Gastrocnemius medialis (tissue), 4 donors: ENCODE data around the gene ATOH8. TPM values are rescaled to one million over a fixed set of nuclear protein-coding genes. Genes with fewer than 3 reads are reported as not detected.

Source experiments
- ATAC-seq, 2 donors: fragments of 150-250 bp; one replicate each; pipeline ENCODE4 v1.9.1; 2016
- DNase-seq, 2 donors: peaks; one replicate each; pipeline ENCODE4 v3.0.0-alpha.2; 2019
- H3K27ac ChIP-seq, 4 donors: fragments of 200-600 bp; sonication (generic); 1 replicate in 1 of 4; 2 replicates in 3 of 4; pipeline ENCODE4 v1.5.1; 2016 to 2018; ENCODE audit warnings: mild to moderate bottlenecking in 2 of 4, moderate library complexity in 1 of 4
- H3K27me3 ChIP-seq, 3 donors: fragments of 200-600 bp; sonication (generic) in 2 of 3; 1 replicate in 1 of 3; 2 replicates in 2 of 3; pipeline versions ENCODE4 v1.5.1 to v1.6.0; 2016 to 2019; ENCODE audit warnings: mild to moderate bottlenecking in 1 of 3, moderate library complexity in 1 of 3
- H3K36me3 ChIP-seq, 2 donors: fragments of 200-600 bp; sonication (generic) in 1 of 2; one replicate each; pipeline ENCODE4 v1.5.1; 2017 to 2018
- H3K4me1 ChIP-seq, 2 donors: fragments of 200-600 bp; sonication (generic) in 1 of 2; one replicate each; pipeline ENCODE4 v1.5.1; 2016 to 2017; ENCODE audit warnings: mild to moderate bottlenecking in 2 of 2
- H3K4me3 ChIP-seq, 4 donors: fragments of 200-600 bp; sonication (generic) in 3 of 4; 1 replicate in 1 of 4; 2 replicates in 3 of 4; pipeline ENCODE4 v1.5.1; 2016 to 2019; ENCODE audit warnings: mild to moderate bottlenecking in 2 of 4
- H3K9me3 ChIP-seq, 3 donors: fragments of 200-600 bp; sonication (generic) in 2 of 3; 1 replicate in 1 of 3; 2 replicates in 2 of 3; pipeline ENCODE4 v1.5.1; 2016 to 2019
- POLR2A ChIP-seq, 2 donors: fragments of 450-650 bp; IDR thresholded peaks; one replicate each; pipeline ENCODE4 v1.6.1; 2017; ENCODE audit warnings: antibody characterized with exemption in 2 of 2, mild to moderate bottlenecking in 2 of 2, moderate library complexity in 2 of 2
- in situ Hi-C, 4 donors: fragments of 200-750 bp; cut with MboI; loops; one replicate each; pipeline versions ENCODE4 v1.15.0 to v1.8.0; 2017; ENCODE audit warnings: low sequenced_read_pairs in 4 of 4
- intact Hi-C: fragments of 100-400 bp; cut with DNase I; formaldehyde crosslinking; loops from one replicate; pipeline ENCODE4 v1.15.1; 2023; ENCODE audit warnings: low total_unique reads
- total RNA-seq, 4 donors: library from RNA; depleted of rRNA; stranded (reverse); fragments of >200 nt; gene quantifications; one replicate each; pipeline versions ENCODE4 v1.1.0 to v1.2.3, GENCODE V29; 2016
- TF ChIP-seq, protein P1 (sequence below), 5 experiments: fragments of 450-650 bp in 3 of 5; fragments of 200-600 bp in 2 of 5; sonication (generic) in 2 of 5; IDR thresholded peaks in 4 of 5; conservative IDR thresholded peaks in 1 of 5; 1 replicate in 4 of 5; 2 replicates in 1 of 5; pipeline ENCODE4 v1.5.1; 2016 to 2019; ENCODE audit warnings: antibody characterized with exemption in 5 of 5, mild to moderate bottlenecking in 3 of 5, moderate library complexity in 3 of 5

The ATOH8 gene
- total RNA-seq, 4 donors from 2014 or later = 122 to 266 (median 150) TPM

DNA sequence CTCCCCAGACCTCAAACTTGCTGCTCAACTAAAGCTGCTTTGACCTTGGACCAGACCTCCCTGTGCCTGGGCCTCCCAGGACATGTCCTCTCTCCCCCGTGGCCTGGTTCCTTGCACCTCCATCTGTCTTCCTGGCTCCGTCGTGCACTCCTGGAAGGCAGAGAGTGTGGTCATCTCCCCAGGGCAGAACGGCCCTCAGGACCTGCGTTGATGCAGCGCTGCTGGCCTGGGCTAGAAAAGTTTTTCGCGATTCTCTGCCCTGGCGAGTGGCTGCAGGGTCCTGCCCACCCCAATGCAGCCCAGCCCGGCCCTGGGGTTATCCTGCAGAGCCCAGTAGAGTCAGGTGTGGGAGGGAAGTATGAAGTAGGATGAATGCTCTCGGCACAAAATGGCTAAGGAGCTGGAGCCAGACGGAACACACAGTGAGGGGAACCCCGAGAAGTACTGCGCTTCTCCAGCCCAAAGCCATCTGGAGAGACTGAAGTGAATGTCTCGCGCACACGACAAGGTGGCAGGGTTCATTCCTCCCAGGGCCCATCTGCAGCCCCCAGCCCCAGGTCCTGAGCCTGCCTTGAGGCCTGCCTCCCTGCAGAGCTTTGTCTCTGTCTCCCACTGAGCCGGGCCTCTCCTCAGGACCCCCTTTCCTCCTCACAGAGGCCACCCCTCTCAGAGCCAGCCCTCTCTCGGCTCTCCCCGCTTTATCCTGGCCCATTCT, 41.7 kb downstream of the ATOH8 start:
- no peaks in the 10 kb centered on the region for H3K36me3 ChIP-seq
- peaks cover 66 to 68% of the 10 kb centered on the region in 2 donors for H3K4me1 ChIP-seq
- intact Hi-C loops (loop anchor here (2.0 kb wide), 1 partner anchor 15 kb away; no protein-coding TSS in a partner anchor), in situ Hi-C loops (loop anchor here in 1 of 4 donors (10.0 kb wide), 1 partner anchor 51 kb away; no protein-coding TSS in a partner anchor)
- H3K27me3 ChIP-seq = no peaks in the 10 kb centered on the region
- H3K9me3 ChIP-seq = no peaks in the 10 kb centered on the region
- ATAC-seq (no peak), DNase-seq (no peak)
- no peak overlapping the region for H3K4me3 ChIP-seq
- H3K27ac ChIP-seq = peak overlapping the region; percentile 21 to 63 (median 52)
- TF ChIP-seq POLR2A (IDR thresholded peaks at IDR 0.05) = no peak
- TF ChIP-seq, protein P1, sequence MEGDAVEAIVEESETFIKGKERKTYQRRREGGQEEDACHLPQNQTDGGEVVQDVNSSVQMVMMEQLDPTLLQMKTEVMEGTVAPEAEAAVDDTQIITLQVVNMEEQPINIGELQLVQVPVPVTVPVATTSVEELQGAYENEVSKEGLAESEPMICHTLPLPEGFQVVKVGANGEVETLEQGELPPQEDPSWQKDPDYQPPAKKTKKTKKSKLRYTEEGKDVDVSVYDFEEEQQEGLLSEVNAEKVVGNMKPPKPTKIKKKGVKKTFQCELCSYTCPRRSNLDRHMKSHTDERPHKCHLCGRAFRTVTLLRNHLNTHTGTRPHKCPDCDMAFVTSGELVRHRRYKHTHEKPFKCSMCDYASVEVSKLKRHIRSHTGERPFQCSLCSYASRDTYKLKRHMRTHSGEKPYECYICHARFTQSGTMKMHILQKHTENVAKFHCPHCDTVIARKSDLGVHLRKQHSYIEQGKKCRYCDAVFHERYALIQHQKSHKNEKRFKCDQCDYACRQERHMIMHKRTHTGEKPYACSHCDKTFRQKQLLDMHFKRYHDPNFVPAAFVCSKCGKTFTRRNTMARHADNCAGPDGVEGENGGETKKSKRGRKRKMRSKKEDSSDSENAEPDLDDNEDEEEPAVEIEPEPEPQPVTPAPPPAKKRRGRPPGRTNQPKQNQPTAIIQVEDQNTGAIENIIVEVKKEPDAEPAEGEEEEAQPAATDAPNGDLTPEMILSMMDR (IDR thresholded peaks at IDR 0.05 in 4 of 5, conservative IDR thresholded peaks at IDR 0.05 in 1 of 5) = no peak

GRCh38 chr2:85796046-85796340, 42.2 kb downstream of the ATOH8 start:
- TF ChIP-seq POLR2A (IDR thresholded peaks at IDR 0.05) = no peak
- TF ChIP-seq, protein P1 (IDR thresholded peaks at IDR 0.05 in 4 of 5, conservative IDR thresholded peaks at IDR 0.05 in 1 of 5) = no peak
- H3K27me3 ChIP-seq = no peaks in the 10 kb centered on the region
- no peak for ATAC-seq
- peak overlapping the region; percentile 21 to 63 (median 52) for H3K27ac ChIP-seq
- peak overlapping the region in 1 of 4 donors; percentile 14 for H3K4me3 ChIP-seq
- in situ Hi-C loops (loop anchor here in 1 of 4 donors (10.0 kb wide), 1 partner anchor 51 kb away; no protein-coding TSS in a partner anchor), intact Hi-C loops (loop anchor here (2.0 kb wide), 1 partner anchor 15 kb away; no protein-coding TSS in a partner anchor)
- H3K4me1 ChIP-seq = peaks cover 66 to 68% of the 10 kb centered on the region in 2 donors
- no peaks in the 10 kb centered on the region for H3K36me3 ChIP-seq
- no peak for DNase-seq
- no peaks in the 10 kb centered on the region for H3K9me3 ChIP-seq

GRCh38 chr2:85796341-85797262, 42.8 kb downstream of the ATOH8 start:
- Histone ChIP-seq H3K9me3 (no peaks in the 10 kb centered on the region), H3K4me1 (peaks cover 66 to 67% of the 10 kb centered on the region in 2 donors), H3K4me3 (peak overlapping the region in 1 of 4 donors; percentile 14), H3K27me3 (no peaks in the 10 kb centered on the region), H3K36me3 (no peaks in the 10 kb centered on the region), H3K27ac (peak overlapping the region; percentile 21 to 63 (median 52))
- intact Hi-C loops = loop anchor here (2.0 kb wide), 1 partner anchor 16 kb away; no protein-coding TSS in a partner anchor
- ATAC-seq = peak in 1 of 2 donors; percentile 30
- no peak for DNase-seq
- TF ChIP-seq, protein P1 (IDR thresholded peaks at IDR 0.05 in 4 of 5, conservative IDR thresholded peaks at IDR 0.05 in 1 of 5) = no peak
- no peak for TF ChIP-seq POLR2A (IDR thresholded peaks at IDR 0.05)
- in situ Hi-C loops = loop anchor here in 1 of 4 donors (10.0 kb wide), 1 partner anchor 52 kb away; no protein-coding TSS in a partner anchor

- H3K4me3 ChIP-seq = no peak overlapping the region
- H3K27me3 ChIP-seq = no peaks in the 10 kb centered on the region
- TF ChIP-seq, protein P1 (IDR thresholded peaks at IDR 0.05 in 4 of 5, conservative IDR thresholded peaks at IDR 0.05 in 1 of 5) = no peak
- no peak for TF ChIP-seq POLR2A (IDR thresholded peaks at IDR 0.05)
- peak overlapping the region; percentile 21 to 63 (median 54) for H3K27ac ChIP-seq
- ATAC-seq (no peak), DNase-seq (no peak)
- intact Hi-C loops = loop anchor here (2.0 kb wide), 1 partner anchor 16 kb away; no protein-coding TSS in a partner anchor
- H3K9me3 ChIP-seq = no peaks in the 10 kb centered on the region
- in situ Hi-C loops = loop anchor here in 1 of 4 donors (10.0 kb wide), 1 partner anchor 52 kb away; no protein-coding TSS in a partner anchor
- H3K4me1 ChIP-seq = peaks cover 61 to 63% of the 10 kb centered on the region in 2 donors
- no peaks in the 10 kb centered on the region for H3K36me3 ChIP-seq
These were observed 43.5 kb downstream of the ATOH8 start for GRCh38 chr2:85797263-85797660.
